GM21723 (cell line): Measurements from ENCODE around the gene RTCB.

Experiments used
- ATAC-seq: cut with Tn5 transposase; IDR thresholded peaks from one replicate; pipeline ENCODE4 v1.9.1; 2021; ENCODE audit warnings: mild to moderate bottlenecking, moderate library complexity; ENCODE audit not compliant: unreplicated experiment

RTCB gene

GRCh38 chr22:32411829-32412592 is at the start of gene RTCB:
RTCB (minus strand) TSS chr22:32412247; CDS start chr22:32412156, 91 bp downstream.
- peak; percentile 69 for ATAC-seq

- ATAC-seq: no peak
Measured at GRCh38 chr22:32457031-32457430, 45.0 kb upstream of the RTCB start.

DNA sequence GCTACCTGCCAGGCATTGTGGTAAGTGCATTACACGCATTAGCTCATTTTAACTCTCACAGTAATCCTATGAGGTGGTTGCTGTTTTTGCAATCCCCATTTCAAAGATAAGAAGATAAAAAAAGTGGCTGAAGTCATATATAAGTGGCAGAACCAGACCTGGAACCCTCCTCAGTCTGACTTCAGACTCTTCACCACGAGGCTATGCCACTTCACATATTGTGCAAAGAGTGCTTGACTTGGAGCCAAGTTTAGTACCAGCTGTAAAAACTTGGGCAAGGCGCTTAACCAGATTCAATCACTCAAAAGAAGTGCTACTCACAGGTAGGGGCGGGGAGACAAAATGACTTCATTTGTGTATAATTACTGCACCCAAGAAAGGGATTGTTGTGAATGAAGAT is 36.9 kb upstream of the RTCB start:
- no peak for ATAC-seq

DNA sequence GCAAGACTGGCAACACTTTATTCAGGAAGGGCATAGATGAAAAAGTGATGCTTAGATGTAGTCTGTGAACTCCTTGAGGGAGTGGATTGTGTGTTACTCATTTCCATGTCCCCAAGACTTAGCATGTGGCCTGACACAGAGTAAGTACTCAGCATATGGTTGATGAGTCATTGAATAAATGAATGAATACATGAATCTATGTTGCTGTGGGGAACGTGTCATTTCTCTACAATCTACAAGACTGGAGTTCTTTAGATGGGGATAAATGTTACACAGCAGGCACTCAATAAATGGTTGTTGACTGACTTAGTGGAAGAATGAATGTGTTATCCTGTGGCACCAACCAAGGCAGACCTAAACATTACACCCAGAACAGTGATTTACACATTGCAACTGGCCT is 34.3 kb upstream of the RTCB start:
- ATAC-seq: no peak

GRCh38 chr22:32444068-32444467 is 32.0 kb upstream of the RTCB start:
- ATAC-seq: no peak

DNA sequence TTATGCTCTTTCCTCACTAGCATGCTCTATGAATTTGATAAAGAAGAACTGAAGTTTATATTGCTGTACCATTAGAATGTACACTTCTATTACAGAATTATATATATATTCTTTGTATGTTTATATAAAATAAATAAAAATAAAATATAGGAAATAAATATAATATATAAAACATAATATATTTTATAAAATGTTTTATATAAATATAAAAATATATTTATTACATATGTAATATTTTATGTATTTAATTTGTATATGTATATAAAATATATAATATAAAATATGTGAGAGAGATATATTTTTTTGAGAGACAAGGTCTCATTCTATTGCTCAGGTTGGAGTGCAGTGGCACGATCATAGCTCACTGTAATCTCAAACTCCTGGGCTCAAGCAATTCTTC is 18.3 kb upstream of the RTCB start:
- ATAC-seq: no peak

DNA sequence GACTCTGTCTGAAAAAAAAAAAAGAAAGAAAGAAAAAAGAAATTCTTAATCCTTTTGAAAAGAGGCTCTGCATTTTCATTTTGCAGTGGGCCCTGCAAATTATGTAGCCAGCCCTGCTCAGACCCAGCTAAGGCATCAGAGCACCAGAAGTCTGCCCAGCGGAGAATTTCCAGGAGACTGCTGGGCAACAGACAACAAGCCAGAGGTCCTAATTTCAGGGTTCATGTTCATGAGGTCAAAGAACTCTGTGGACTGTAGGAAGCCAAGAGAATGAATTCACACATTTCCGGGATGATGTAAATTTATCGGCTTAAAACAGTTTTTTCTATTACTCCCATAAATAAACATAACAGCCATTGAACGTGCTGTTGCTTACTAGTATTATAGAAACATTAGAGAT is 14.8 kb upstream of the RTCB start:
- no peak for ATAC-seq

DNA sequence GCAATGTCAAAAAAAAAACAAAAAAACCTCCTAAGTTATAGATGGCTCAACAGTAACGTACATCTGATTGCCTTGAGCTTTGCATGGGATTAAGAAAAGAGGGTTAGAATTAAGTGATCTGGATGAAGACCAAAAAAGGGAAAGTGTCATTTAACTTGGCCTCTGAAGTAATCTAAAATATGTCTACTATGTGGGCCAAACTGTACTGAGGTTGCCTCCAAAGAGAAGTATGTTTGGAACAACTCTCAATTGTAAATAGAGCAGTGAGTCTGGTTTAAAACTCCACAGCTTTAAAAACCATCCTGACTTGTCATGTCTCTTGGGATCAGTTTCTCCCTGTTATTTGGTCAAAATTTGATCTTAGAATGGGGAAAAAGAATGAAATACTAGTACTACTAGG is 11.6 kb upstream of the RTCB start:
- no peak for ATAC-seq

DNA sequence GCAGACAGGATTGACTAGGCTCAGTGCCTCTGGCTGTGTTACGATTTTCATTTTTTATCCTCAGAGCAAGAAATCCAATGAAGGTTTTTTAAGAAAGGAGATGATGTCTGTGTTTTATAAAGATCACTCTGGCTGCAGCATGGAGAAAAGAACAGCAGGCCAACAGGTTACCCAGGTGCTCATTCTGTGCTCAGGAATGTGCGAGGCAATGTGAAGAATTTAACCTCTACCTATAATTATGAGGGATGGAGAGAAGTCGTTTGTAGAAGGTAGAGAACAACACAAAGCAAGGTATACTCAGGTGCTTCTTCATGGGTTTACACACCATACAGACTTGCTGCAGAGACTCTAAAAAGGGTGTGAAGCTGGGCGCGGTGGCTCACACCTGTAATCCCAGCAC is 10.0 kb upstream of the RTCB start:
- ATAC-seq: no peak

DNA sequence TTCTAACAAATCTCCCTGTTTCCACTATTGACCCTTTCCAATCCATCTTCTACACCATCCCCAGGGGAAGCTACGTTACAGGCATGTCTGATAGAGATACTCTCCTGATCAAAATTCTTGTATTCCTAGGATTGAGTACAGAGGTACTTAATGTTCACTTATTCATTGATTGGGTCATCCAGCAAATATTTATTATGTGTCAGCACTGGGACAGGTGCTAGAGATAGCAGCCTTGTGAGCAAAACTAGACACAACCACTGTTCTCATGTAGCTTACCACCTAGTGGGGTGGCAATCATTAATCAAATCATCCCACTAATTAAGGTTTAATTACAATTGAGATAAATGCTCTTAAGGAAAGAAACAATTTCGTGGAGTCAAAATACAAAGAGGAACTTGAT is 9.4 kb upstream of the RTCB start:
- ATAC-seq: no peak

- no peak for ATAC-seq
Measured at GRCh38 chr22:32417906-32418305, 5.9 kb upstream of the RTCB start.

- no peak for ATAC-seq
Measured at GRCh38 chr22:32416556-32417085, 4.6 kb upstream of the RTCB start.

DNA sequence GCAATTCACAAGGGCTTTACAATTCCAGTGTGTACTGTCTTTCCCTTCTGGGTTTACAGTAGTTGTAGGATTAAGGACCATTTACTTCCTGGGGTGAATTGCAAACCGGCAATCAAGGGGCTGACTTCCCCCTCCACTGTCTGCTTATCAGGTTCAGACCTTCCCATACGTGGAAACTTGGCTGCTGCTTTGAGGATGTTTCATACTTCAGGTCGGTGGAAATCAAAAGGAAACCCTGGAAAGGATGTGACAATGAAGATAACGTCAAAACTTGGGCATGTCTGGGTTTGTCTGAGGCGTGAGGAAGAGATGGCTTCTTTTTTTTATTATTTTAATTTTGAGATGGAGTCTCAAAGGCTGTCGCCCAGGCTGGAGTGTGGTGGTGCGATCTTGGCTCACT is 2.1 kb upstream of the RTCB start:
- no peak for ATAC-seq

DNA sequence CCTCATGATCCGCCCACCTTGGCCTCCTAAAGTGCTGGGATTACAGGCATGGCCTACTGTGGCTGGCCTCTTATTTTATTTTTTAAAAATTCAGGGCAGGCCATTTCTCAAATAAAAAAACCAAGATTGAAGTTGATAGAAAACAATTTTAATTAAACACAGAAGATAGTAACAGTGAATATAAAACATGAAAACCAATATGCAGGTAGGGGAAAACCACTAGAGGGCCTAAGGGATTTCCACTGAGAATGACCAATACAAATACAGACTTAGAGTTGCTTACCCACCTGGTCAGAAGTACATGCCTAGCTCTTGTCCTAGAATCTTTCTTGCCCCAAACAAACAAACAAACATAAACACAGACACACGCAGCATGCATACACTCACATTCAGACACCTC is 1.7 kb upstream of the RTCB start:
- no peak for ATAC-seq

GRCh38 chr22:32411402-32411801 is 645 bp downstream of the RTCB start:
- no peak for ATAC-seq

DNA sequence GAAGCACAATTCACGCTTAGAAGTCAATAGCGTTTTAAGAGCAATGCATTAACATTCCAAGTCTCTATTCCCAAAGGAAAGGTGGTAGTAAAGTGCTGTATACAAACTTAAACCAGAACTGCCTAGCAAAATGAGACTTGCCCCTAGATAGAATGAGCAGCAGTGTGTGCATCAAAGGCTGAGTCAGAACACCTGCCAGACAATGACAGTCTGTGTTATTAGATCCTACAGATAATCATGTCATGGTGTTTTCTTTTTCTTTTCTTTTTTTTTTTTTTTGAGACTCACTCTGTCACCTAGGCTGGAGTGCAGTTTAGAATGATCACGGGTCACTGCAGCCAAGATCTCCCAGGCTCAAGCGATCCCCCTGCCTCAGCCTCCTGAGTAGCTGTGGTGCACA is 1.6 kb downstream of the RTCB start:
- ATAC-seq: no peak

DNA sequence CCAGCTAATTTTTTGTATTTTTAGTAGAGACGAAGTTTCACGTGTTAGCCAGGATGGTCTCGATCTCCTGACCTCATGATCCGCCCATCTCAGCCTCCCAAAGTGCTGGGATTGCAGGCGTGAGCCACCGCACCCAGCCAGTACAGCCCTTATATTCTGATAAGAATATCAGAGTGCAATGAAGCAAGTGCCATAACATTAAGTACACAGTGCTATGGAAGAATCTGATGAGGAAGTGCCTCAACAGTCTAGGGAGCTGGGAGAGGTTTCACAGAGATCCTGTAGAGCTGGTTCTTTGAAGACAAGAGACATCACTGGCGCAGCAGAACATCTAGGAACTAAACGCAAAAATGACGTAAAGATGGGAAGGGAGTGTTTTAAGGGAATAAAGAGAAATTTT is 2.1 kb downstream of the RTCB start:
- ATAC-seq: no peak

DNA sequence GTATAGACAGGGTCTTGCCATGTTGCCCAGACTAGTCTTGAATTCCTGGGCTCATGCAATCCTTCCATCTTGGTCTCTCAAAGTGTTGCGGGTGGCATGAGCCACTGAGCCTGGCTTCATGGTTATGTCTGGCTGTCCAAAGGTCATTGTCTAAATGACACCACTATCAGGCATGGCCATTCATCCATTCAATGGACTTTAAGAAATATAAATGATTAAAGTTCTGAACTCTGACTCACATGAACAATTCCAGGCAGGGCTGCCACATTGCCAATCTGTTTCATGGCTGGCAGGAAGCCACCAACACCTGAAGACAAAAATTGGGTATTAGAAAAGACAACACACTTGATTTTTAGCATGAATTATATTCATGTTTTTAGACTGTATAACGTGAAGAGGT is 4.1 kb downstream of the RTCB start:
- ATAC-seq: no peak

- peak; percentile 52 for ATAC-seq
Measured at GRCh38 chr22:32407312-32407711, 4.7 kb downstream of the RTCB start.

DNA sequence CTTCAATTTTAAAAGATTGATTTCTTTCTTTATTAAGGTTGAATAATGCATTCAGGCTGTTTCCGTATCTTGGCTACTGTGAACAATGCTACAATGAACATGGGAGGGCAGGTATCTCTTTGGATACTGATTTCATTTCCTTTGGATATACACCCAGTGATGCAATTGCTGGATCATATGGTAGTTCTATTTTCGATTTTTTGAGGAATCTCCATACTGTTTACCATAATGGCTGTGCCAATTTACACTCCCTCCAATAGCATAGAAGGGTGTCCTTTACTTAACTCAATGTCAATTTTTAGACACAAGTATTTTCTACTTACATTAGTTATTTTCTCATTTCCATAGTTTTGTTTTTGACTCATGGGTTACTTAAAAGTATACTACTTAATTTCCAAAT is 8.0 kb downstream of the RTCB start:
- no peak for ATAC-seq

DNA sequence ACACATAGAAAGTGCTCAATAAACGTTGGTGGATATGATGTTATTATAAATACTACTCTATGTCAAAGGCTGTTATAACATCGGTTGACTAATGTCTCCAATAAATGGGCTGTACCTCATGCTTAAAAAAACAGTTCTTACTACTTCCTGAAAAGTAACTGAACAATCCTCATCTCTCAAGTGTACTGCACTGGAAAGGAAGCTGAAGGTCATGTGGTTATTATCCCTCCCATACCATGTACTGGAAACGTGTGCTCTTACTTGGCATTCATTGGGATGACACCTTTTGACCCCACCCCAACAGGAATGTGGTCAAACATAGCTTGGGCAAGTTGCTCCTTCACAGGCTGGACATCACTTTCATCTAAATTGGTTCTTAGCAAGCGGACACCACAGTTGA is 10.6 kb downstream of the RTCB start:
- no peak for ATAC-seq

- no peak for ATAC-seq
Measured at GRCh38 chr22:32396746-32397145, 15.3 kb downstream of the RTCB start.

- no peak for ATAC-seq
Measured at GRCh38 chr22:32396255-32396654, 15.8 kb downstream of the RTCB start.
